CD4-positive, alpha-beta T cell treated with Interferon gamma for 1 hour (primary cell): Measurements from ENCODE around the gene COL9A3.

Source experiments
- DNase-seq: peaks from one replicate; pipeline ENCODE4 v3.0.0-alpha.2; 2020

COL9A3 gene

DNA sequence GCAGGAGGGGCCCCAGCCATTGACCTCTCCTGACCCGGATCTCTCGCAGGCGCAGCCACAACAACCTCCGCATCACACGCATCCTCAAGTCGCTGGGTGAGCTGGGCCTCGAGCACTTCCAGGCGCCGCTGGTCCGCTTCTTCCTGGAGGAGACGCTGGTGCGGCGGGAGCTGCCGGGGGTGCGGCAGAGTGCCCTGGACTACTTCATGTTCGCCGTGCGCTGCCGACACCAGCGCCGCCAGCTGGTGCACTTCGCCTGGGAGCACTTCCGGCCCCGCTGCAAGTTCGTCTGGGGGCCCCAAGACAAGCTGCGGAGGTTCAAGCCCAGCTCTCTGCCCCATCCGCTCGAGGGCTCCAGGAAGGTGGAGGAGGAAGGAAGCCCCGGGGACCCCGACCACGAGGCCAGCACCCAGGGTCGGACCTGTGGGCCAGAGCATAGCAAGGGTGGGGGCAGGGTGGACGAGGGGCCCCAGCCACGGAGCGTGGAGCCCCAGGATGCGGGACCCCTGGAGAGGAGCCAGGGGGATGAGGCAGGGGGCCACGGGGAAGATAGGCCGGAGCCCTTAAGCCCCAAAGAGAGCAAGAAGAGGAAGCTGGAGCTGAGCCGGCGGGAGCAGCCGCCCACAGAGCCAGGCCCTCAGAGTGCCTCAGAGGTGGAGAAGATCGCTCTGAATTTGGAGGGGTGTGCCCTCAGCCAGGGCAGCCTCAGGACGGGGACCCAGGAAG is 4.5 kb upstream of the COL9A3 start:
- no peak for DNase-seq

DNA sequence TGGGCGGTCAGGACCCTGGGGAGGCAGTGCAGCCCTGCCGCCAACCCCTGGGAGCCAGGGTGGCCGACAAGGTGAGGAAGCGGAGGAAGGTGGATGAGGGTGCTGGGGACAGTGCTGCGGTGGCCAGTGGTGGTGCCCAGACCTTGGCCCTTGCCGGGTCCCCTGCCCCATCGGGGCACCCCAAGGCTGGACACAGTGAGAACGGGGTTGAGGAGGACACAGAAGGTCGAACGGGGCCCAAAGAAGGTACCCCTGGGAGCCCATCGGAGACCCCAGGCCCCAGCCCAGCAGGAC is 4.0 kb upstream of the COL9A3 start:
- DNase-seq, result no peak

DNA sequence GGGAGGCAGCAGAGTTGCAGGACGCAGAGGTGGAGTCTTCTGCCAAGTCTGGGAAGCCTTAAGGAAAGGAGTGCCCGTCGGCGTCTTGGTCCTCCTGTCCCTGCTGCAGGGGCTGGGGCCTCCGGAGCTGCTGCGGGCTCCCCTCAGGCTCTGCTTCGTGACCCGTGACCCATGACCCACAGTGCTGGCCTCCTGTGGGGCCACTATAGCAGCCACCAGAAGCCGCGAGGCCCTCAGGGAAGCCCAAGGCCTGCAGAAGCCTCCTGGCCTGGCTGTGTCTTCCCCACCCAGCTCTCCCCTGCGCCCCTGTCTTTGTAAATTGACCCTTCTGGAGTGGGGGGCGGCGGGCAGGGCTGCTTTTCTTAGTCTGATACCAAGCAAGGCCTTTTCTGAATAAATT is 3.3 kb upstream of the COL9A3 start:
- DNase-seq, result no peak

DNA sequence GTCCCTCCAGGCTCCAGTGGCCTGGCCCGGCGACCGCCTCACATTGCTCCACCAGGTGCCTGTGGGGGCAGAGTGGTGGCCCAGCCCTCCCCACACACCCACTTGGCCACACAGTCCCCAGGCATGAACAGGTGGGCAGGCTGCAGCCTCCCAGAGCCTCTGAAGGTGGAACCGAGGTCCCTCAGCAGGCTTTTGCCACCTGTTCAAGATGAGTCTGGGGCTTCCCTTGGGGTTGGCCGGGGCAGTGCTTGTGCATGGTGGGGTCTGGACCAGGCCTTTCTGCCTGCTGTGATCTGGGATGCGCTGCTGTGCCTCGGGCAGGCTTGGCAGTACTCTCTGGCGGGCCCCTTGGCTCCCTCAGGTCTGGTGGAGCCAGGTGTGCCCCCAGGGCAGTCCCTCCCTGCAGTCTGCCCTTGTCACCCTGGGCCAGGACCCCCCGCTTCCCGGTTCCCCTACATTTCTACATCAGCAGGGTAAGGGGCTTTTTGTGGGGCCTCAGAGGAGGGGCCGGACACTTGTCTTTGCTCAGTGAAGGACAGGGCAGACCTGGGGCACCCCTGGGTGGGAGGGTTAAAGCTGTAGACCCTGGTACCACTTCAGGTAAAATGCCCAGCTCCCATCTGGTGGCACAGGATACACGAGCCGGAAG is 2.7 kb upstream of the COL9A3 start:
- DNase-seq, result no peak

DNA sequence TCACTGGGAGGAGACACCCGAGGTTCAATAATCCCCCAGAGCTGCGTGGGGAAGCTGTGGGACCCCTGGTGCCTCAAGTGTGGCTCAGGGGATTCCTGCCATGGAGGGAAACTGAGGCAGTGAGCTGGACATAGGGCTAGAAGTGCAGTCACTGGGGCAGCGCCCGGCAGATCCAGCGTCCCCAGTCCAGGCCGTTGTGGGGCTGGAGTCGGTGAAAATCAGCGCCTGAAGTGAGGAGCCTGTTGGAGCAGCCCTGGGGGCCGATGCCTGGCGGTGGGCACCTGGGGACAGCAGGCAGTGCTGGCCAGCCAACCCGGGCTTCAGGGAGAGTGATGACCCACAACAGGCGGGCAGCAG is 2.2 kb upstream of the COL9A3 start:
- DNase-seq, result no peak

DNA sequence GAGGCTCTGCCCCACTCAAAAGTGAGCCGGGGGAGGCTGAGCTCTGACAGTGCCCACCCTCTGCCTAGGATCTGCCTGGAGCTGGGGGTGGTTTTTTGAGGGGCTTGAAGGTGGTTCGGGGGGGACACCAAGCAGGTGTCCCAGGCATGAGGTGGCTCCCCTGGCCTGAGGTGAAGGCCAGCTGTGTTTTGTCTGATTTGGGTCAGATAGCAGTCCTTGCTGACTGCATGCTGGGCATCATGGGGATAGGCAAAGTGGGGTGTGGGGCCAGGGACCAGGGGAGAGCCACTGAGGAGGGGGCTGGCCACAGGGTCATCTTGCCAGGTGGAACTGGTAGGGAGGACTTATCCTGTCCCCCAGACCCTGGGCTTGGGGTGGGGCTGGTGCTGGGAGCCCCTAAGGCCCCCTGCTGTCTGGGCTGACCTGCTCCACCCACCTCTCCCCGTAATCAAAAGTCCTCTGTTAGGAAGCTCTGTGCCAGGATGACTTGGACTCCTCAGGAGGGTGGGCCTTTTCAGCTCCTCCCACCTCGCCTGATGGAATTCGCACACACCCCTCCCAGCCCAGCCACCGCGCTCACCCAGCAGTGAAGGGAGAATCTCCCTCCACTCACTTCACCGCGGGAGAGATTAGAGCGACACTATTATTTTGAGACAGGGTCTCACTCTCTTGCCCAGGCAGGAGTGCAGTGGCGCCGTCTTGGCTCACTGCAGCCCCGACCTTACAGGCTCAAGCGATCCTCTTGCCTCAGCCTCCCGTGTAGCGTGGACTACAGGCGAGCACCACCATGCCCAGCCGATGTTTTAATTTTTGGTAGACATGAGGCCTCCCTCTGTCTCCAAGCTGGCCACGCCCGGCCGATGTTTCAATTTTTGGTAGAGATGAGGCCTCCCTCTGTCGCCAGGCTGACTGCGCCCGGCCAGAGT is 1.5 kb upstream of the COL9A3 start:
- no peak for DNase-seq

DNA sequence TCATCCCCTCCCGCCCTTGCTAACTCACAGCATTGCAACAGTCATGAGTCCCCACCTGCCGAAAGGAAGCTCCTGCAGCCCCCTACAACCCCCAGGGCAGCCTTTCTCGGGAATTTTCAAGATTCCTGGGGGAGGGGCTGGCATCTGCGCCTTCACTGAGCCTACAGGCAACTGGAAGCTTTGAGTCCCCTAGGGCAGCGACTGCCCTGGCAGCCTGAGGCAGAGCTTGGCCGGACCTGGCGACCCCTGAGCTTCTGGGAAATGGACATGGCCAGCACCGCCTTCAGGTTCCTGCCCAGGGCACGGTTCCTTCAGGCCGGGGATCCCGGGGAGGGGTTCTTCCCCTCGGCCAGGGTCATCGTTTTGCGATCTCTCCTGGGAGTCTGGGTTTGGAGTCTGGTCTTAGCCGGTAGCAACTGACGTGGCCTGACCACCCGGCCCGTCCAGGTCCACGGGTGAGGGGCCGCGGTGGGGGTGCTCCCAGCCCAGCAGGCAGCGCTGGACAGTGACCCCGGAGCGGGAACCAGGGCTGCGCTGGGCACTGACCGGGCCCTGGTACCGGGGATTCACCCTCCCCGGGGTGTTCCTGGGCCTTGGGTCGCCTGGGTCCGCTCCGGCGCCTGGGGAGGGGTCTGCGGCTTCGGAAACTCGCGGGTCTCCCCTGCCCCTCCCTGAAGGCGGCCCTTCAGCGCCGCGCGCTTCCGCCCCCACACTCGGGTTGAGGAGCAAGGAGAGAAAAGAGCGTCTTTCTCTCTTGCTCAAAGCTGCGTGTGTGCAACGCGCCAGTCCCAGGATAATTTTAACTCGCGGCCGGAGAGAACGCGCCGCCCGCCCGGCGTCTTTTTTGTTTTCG is 593 bp upstream of the COL9A3 start:
- no peak for DNase-seq

DNA sequence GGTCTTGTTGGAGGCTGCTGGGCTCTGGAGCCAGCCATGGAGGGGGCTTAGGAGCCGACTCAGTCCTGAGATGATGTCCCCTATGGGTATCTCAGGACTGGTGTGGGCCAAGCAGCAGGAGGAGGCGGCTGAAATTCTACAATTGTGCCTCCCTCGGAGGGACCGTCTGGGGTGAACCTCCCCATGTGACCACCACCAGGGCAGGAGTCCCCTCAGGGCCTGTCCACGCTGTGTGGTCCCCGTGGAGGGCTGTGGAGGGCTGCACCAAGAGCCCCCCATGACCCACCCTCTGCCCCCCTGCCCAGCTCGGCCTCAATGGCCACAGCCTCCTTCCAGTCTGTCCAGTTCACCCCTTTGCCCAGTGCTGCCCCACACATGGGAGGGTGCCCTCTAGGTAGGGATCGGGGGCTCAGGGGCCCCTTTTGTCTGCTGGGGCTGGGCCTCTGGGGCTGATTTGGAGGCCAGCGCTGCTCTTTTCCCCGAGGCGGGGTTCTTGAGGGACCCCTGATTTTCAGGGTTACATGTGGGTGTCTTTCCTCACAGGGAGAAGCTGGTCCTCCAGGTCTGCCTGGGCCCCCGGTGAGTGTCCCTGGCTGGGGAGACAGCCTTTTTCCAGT is 1.2 kb downstream of the COL9A3 start:
- no peak for DNase-seq

DNA sequence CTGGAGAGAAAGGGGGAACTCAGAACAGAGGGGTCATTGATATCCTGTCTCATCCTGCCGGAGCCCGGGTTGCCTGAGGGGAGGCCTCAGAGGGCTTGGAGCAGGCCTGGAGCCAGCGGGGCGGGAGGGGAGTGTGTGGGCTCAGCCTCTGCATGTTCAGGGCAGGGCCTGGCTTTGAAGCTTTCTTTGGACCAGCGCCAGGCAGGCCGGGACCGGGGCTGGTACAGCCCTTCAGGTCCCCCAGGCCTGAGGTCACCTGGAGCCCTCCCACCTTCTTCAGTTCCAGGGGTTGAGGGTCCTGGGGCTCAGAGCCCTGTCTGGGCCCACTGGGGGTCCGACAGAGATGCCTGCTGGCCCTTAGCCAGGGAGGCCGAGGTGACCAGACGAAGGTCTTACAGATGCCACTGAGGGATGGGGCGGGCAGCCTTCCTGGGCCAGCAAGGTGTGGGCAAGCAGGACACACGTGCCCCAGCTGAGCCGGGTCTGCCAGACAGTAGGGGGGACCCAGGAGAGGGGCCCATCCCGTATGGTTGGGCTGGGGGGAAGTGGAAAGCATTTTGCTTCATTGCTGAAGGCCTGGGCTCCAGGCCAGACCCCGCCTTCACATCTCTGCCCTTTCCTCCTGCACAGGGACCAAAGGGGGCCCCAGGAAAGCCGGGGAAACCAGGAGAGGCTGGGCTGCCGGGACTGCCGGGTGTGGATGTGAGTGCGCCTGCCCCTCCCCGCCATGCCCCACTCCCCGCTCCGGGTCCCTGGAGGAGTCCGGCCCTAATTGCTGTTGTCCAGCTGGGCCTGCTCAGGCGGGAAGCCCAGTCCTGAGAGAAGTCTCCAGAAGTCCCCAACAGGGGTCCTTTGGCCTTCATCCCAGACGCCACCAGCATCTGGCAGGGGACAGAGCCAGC is 2.0 kb downstream of the COL9A3 start:
- no peak for DNase-seq

DNA sequence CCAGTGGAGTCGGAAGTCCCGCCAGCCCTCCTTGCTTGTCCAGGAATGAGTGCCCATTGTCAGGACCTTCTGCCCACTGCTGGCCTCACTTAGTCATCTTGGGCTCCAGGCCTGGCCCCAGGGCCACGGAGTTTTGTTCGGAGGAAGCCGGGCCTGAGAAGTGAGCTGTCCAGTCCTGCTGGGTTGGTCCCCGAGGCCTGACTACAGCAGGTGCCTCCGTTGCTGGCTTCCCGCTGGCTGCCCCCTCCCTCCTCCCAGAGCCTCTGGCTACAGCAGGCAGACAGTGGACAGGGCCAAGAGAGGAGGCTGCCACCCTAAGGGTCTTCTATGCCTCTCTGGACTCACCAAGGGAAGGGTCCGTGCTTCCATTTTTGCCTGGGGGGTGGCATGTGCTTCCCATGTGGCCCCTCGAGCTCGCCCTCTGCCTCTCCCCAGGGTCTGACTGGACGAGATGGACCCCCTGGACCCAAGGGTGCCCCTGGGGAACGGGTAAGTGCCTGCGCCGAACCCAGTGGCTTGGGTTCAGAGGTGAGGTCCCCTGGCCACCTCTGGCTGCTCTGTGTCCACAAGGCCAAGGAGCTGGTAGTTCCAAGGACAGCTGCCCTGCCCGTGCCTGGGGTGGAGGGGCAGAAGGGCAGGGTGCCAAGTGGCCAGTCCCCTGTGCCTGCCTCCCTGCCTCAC is 2.8 kb downstream of the COL9A3 start:
- DNase-seq, result no peak

DNA sequence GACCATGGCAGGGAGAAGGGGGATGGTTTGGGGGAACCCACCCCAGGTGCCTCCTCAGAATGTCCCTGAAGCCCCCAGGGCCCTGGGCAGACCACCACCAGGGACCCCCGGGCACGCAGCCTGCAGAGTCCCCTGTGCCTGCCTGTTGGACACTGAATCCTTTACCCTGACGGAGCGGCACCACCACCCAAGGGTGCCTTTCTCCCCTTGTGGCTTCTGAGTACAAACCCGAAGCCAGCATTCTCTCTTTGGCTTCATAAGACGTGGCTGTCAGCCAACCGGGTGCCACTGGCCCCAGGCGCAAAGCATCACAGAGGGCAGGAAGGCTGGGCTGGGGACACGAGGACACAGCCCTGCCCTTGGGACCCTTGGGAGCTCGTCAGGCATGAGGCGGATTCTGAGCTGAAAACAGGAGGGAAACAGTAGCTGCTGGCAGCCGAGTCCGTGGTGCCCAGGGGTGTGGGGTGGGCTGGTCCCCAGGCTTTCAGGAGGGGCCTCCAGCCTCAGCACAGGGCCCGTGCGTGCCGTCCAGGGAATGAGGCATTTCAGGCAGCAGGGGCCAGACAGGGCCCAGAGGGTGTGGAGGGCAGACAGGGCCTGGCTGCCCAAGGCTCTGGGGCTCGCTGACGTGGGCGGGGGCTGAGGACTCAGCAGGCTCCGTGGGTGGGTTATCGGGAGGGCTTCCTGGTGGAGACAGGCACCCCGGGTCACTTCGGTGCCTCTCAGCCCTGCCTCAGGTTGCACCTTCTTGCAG is 3.5 kb downstream of the COL9A3 start:
- no peak for DNase-seq

DNA sequence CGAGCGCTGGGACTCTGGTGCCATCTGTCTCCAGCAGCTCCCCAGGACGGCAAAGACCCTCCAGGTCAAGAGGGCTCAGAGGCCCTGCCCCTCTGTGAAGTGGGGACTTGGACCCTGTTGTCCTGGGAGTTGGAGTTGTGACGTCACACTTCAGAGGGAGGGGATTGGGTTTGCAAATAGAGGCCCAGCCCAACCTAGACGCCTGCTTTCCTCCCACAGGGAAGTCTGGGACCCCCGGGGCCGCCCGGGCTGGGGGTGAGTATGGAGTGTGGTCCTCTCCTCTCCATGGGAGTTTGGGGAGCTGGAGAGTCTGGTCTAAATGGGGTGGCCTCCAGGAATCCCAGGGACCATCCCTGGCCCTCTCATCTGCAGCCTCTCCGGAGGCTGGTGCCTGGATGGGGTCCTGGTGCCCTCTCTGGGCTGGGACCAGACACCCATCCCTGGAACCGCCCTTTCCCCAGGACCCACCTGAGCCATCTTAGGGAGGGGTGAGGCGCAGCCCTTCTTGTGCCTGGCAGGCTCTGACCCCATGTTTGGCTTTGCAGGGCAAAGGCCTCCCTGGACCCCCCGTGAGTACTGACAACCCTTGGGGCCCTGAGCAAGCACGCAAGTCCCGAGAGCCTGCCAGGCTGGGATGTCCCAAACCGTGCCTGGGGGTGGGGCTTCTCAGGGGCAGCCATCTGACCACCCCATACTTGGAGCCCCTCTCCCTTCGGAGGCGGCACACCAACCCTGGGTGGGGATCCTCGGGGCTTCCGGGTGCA is 4.3 kb downstream of the COL9A3 start:
- no peak for DNase-seq

DNA sequence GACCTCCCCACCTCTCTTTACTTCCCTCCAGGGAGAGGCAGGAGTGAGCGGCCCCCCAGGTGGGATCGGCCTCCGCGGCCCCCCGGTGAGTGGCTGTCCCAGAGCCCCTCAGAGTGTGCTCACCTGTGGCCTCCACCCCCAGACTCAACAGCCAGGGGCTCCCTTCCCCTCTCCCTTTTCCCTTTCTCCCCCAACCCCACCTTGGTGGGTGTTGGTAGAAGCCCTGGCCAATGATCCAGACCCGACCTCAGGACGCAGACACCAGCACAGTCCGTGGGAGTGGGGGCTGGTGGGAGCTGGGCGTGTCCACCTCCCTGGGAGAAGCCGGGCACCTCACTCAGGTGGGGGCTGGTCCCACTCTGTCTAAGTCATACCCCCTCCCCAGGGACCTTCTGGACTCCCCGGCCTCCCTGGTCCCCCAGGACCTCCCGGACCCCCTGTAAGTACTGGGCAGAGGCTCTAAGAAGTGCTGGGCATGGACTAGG is 4.9 kb downstream of the COL9A3 start:
- DNase-seq, result no peak

DNA sequence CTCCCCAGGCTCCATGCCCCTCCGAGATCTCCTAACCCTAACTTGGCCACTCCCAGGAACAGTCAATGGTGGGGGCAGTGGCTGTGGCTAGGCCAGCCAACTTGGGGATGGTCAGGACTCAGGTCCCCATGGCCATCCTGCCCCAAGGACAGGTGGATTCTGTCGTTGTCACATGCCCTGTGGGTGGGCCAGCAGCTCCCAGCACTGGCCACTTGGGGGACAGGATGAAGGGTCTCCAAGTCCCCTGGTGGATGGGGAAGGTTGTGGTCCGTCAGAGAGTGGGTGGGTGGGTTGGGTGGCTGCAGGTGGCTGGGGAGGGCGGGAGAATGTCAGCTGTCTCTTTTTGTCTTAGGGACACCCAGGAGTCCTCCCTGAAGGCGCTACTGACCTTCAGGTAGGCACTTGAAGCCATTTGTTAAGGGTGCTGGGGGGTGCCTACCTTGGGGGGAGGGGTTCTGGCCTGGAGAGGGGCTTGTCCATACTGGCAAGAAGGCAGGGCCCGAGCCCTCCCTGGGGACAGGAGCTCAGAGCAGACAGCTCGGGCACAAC is 5.5 kb downstream of the COL9A3 start:
- no peak for DNase-seq

DNA sequence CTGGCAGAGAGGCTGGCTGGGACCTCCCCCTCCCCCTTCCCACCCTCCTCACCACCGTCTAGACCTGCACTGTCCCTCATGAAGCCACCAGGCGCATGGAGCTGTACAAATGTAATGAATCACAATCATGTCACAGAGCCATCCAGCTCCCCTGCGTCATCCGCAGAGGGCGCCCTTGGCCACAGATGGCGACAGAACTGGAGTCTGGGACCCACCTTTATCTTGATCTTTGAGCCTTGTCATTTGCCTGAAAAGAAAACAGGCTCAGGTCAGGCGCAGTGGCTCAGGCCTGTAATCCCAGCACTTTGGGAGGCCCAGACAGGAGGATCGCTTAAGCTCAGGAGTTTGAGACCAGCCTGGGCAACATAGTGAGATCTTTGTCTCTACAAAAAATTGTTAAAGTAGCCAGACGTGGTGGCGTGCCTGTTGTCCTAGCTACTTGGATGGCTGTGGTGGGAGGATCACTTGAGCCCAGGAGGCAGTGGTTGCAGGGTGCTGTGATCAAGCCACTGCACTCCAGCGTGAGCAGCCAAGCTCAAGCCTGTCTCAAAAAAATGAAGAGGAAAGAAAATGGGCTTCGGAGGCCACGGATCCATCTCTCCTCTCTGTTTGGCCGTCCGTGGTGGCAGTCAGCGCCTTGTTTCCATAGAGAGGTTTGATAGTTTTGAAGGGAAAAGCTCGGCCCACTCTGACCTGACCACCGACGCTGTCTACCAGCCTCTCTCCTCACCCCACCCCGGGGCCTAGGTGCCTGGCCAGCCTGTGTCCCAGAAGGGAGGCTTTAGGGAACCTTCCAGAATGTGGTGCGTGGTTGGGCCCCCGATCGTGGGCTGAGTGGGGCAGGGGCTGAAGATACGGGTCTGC is 6.2 kb downstream of the COL9A3 start:
- peak; percentile 43 for DNase-seq

DNA sequence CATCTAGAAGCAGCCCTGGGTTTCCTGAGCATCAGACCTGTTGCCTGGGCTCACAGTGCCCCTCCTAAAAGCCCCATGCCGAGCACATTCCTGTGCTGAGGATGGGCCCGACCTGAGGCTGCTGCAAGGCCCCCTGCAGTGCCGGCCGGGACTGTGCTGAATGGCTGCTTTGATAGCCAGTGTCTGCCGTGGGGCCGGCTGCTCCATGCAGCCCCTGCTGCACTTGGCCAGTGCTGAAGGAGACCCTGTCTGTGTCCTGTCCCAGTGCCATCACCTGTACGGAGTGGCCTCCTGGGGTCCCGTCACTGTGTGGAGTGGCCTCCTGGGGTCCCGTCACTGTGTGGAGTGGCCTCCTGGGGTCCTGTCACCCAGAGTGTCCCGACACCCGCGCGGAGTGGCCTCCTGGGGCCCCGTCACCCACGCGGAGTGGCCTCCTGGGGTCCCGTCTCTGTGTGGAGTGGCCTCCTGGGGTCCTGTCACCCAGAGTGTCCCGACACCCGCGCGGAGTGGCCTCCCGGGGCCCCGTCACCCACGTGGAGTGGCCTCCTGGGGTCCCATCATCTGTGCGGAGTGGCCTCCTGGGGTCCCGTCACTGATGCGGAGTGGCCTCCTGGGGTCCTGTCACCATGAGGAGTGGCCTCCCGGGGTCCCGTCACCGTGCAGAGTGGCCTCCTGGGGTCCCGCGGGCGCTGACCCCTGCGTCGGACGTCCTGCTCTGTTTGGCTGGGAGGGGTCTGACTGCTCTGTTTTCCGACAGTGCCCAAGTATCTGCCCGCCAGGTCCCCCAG is 7.0 kb downstream of the COL9A3 start:
- DNase-seq, result no peak
